Measurements from ENCODE around the gene OSGIN1.
"Not testable (repeated sequence)": the region's sequence is repeated elsewhere in the genome, so short reads cannot be mapped to it uniquely, and the experiment has no call there.

- not testable (repeated sequence) for TF ChIP-seq CTCF (IDR thresholded peaks at IDR 0.05; ENCODE audit: insufficient read depth, low read length); POLR2AphosphoS5 (IDR thresholded peaks at IDR 0.05; ENCODE audit: low read depth); SPI1 (IDR thresholded peaks at IDR 0.05; ENCODE audit: borderline replicate concordance, low read depth); REST (IDR thresholded peaks at IDR 0.05; ENCODE audit: insufficient replicate concordance, low read depth)
Measured at GRCh38 chr16:83941546-83941945, 11.5 kb upstream of the OSGIN1 start.
